H9 (cell line): Measurements from ENCODE around the gene MISP. TPM values are rescaled to one million over a fixed set of nuclear protein-coding genes. Genes with fewer than 3 reads are reported as not detected.

Source experiments
- DNase-seq: peaks from one replicate; pipeline ENCODE4 v3.0.0-alpha.2; 2017
- H2AFZ ChIP-seq: one replicate; pipeline ENCODE4 v1.6.1; 2013; ENCODE audit warnings: mild to moderate bottlenecking, low read length, control low read depth, moderate library complexity
- H2AK5ac ChIP-seq: 2 replicates; pipeline ENCODE4 v1.6.1; 2013; ENCODE audit warnings: low read length, control low read depth, mixed read lengths; ENCODE audit not compliant: insufficient read length
- H2BK120ac ChIP-seq: one replicate; pipeline ENCODE4 v1.6.1; 2013; ENCODE audit warnings: low read depth, mild to moderate bottlenecking, low read length, control low read depth, inconsistent platforms; ENCODE audit not compliant: poor library complexity, severe bottlenecking
- H2BK12ac ChIP-seq: 2 replicates; pipeline ENCODE4 v1.6.1; 2013; ENCODE audit warnings: low read length, control low read depth, mixed read lengths, low read depth; ENCODE audit not compliant: insufficient read length
- H2BK15ac ChIP-seq: 2 replicates; pipeline ENCODE4 v1.6.1; 2013; ENCODE audit warnings: low read depth, low read length, control low read depth
- H2BK20ac ChIP-seq: one replicate; pipeline ENCODE4 v1.6.1; 2013; ENCODE audit warnings: low read depth, mild to moderate bottlenecking, low read length, control low read depth, inconsistent platforms; ENCODE audit not compliant: poor library complexity, severe bottlenecking
- H2BK5ac ChIP-seq: 2 replicates; pipeline ENCODE4 v1.6.1; 2013; ENCODE audit warnings: low read length, control low read depth, mixed read lengths; ENCODE audit not compliant: insufficient read length
- H3K14ac ChIP-seq: 2 replicates; pipeline ENCODE4 v1.6.1; 2013; ENCODE audit warnings: low read length, control low read depth; ENCODE audit not compliant: insufficient read depth
- H3K18ac ChIP-seq: 2 replicates; pipeline ENCODE4 v1.6.1; 2013; ENCODE audit warnings: low read depth, mild to moderate bottlenecking, mixed read lengths, low read length, control low read depth; ENCODE audit not compliant: insufficient read length
- H3K23ac ChIP-seq: 2 replicates; pipeline ENCODE4 v1.6.1; 2013; ENCODE audit warnings: low read length, control low read depth, mixed read lengths, low read depth; ENCODE audit not compliant: insufficient read length
- H3K23me2 ChIP-seq: 2 replicates; pipeline ENCODE4 v1.6.1; 2013; ENCODE audit warnings: low read depth, mild to moderate bottlenecking, mixed read lengths, low read length, control low read depth; ENCODE audit not compliant: insufficient read length, poor library complexity, severe bottlenecking
- H3K27ac ChIP-seq: 2 replicates; pipeline ENCODE4 v1.5.1; 2013; ENCODE audit warnings: low read length, control low read depth, mixed read lengths, low read depth; ENCODE audit not compliant: insufficient read length
- H3K27me3 ChIP-seq: 2 replicates; pipeline ENCODE4 v1.6.1; 2013; ENCODE audit warnings: low read length, control low read depth, inconsistent platforms; ENCODE audit not compliant: insufficient read depth
- H3K4ac ChIP-seq: 2 replicates; pipeline ENCODE4 v1.6.1; 2013; ENCODE audit warnings: low read depth, mild to moderate bottlenecking, control low read depth, inconsistent platforms, low read length, moderate library complexity
- H3K4me1 ChIP-seq: 2 replicates; pipeline ENCODE4 v1.6.1; 2013; ENCODE audit warnings: low read length, control low read depth, inconsistent platforms; ENCODE audit not compliant: insufficient read depth
- H3K4me2 ChIP-seq: 2 replicates; pipeline ENCODE4 v1.6.1; 2013; ENCODE audit warnings: low read length, control low read depth, mixed read lengths; ENCODE audit not compliant: insufficient read length, insufficient read depth
- H3K56ac ChIP-seq: 2 replicates; pipeline ENCODE4 v1.6.1; 2013; ENCODE audit warnings: low read depth, mild to moderate bottlenecking, mixed read lengths, low read length, control low read depth; ENCODE audit not compliant: insufficient read length
- H3K79me1 ChIP-seq: 2 replicates; pipeline ENCODE4 v1.6.1; 2013; ENCODE audit warnings: low read depth, mild to moderate bottlenecking, moderate library complexity, low read length, control low read depth, inconsistent platforms; ENCODE audit not compliant: insufficient read depth, poor library complexity, severe bottlenecking
- H3K79me2 ChIP-seq: 2 replicates; pipeline ENCODE4 v1.6.1; 2013; ENCODE audit warnings: low read length, control low read depth, inconsistent platforms; ENCODE audit not compliant: insufficient read depth
- H3K9ac ChIP-seq: 2 replicates; pipeline ENCODE4 v1.6.1; 2013; ENCODE audit warnings: low read length, control low read depth, mixed read lengths; ENCODE audit not compliant: insufficient read length; ENCODE audit errors: extremely low read depth
- H3K9me3 ChIP-seq: one replicate; pipeline ENCODE4 v1.6.1; 2013; ENCODE audit warnings: low read depth, low read length, inconsistent platforms; ENCODE audit not compliant: control insufficient read depth
- H3T11ph ChIP-seq: one replicate; pipeline ENCODE4 v1.6.1; 2013; ENCODE audit warnings: mild to moderate bottlenecking, low read length, control low read depth, inconsistent platforms
- H4K20me1 ChIP-seq: one replicate; pipeline ENCODE4 v1.6.1; 2013; ENCODE audit not compliant: control insufficient read depth, insufficient read length, insufficient read depth
- H4K5ac ChIP-seq: 2 replicates; pipeline ENCODE4 v1.6.1; 2013; ENCODE audit warnings: low read depth, mild to moderate bottlenecking, mixed read lengths, low read length, control low read depth; ENCODE audit not compliant: insufficient read length
- H4K8ac ChIP-seq: replicated peaks from 2 replicates; pipeline ENCODE4 v1.6.1; 2013; ENCODE audit warnings: low read length, control low read depth, mixed read lengths, low read depth; ENCODE audit not compliant: insufficient read length
- H4K91ac ChIP-seq: 2 replicates; pipeline ENCODE4 v1.6.1; 2013; ENCODE audit warnings: low read depth, mild to moderate bottlenecking, moderate library complexity, mixed read lengths, low read length, control low read depth; ENCODE audit not compliant: insufficient read length
- H3K27ac Mint-ChIP-seq, 3 experiments: 2 replicates in 2 of 3; 3 replicates in 1 of 3; pipeline ENCODE4 v1.8.0; 2020 to 2021; ENCODE audit warnings: mixed read lengths in 3 of 3, mild to moderate bottlenecking in 1 of 3, moderate library complexity in 1 of 3
- H3K27me3 Mint-ChIP-seq: 2 replicates; pipeline ENCODE4 v1.8.0; 2021; ENCODE audit warnings: low read depth, mild to moderate bottlenecking, moderate library complexity, mixed read lengths
- H3K36me3 Mint-ChIP-seq, 3 experiments: 2 replicates in 2 of 3; 3 replicates in 1 of 3; pipeline ENCODE4 v1.8.0; 2020 to 2021; ENCODE audit warnings: low read depth in 3 of 3, mixed read lengths in 3 of 3; ENCODE audit not compliant: insufficient read depth in 1 of 3
- H3K4me1 Mint-ChIP-seq, 2 experiments: 2 replicates each; pipeline ENCODE4 v1.8.0; 2020; ENCODE audit warnings: mixed read lengths in 2 of 2
- H3K4me3 Mint-ChIP-seq, 2 experiments: 2 replicates in 1 of 2; 3 replicates in 1 of 2; pipeline ENCODE4 v1.8.0; 2020 to 2021; ENCODE audit warnings: mild to moderate bottlenecking in 2 of 2, mixed read lengths in 2 of 2, moderate library complexity in 1 of 2
- H3K9me3 Mint-ChIP-seq, 2 experiments: 2 replicates in 1 of 2; 3 replicates in 1 of 2; pipeline ENCODE4 v1.8.0; 2020; ENCODE audit warnings: mild to moderate bottlenecking in 2 of 2, mixed read lengths in 2 of 2, moderate library complexity in 1 of 2
- CTCF ChIP-seq: fragments of 200-600 bp; sonication (generic); conservative IDR thresholded peaks from 3 replicates; pipeline ENCODE4 v1.8.0; 2021; ENCODE audit warnings: antibody characterized with exemption, mild to moderate bottlenecking
- WGBS: extraction: QIAGEN DNeasy Blood & Tissue Kit; methylation state at CpG from one replicate; pipeline ENCODE4 v1.1.7; 2013; ENCODE audit warnings: missing lambda C conversion rate, low lambda C conversion rate, mixed read lengths; ENCODE audit not compliant: insufficient read length; ENCODE audit errors: extremely low coverage; 5-methylcytosine and 5-hydroxymethylcytosine counted together
- total RNA-seq: library from RNA; stranded (reverse); gene quantifications from 2 replicates; pipeline ENCODE4 v1.2.1, GENCODE V29; 2021

Gene MISP
- total RNA-seq, 1 experiment from 2014 or later, result 0.44 TPM

GRCh38 chr19:793806-794205 is 42.9 kb downstream of the MISP start:
- H3K9ac ChIP-seq, result no peak overlapping the region
- H3K23ac ChIP-seq, result no peak overlapping the region
- Mint-ChIP-seq H3K36me3 (peaks cover 3 to 5% (median 5%) of the 10 kb centered on the region in 3 experiments; a peak in 5 of 7 replicates), H3K9me3 (no peaks in the 10 kb centered on the region; a peak in 1 of 5 replicates), H3K4me3 (no peak overlapping the region), H3K27ac (no peak overlapping the region; a peak in 1 of 7 replicates), H3K27me3 (no peaks in the 10 kb centered on the region), H3K4me1 (peaks cover 23 to 31% of the 10 kb centered on the region in 2 experiments)
- no peaks in the 10 kb centered on the region for H4K20me1 ChIP-seq
- no peak overlapping the region for H2BK15ac ChIP-seq
- peaks cover 3% of the 10 kb centered on the region for H3K23me2 ChIP-seq
- no peak overlapping the region for H2AK5ac ChIP-seq
- H2BK12ac ChIP-seq, result no peak overlapping the region
- H3K27me3 ChIP-seq, result no peaks in the 10 kb centered on the region
- DNase-seq, result peak; percentile 30
- H2BK120ac ChIP-seq, result no peak overlapping the region
- H3K4me2 ChIP-seq, result no peak overlapping the region
- H2BK20ac ChIP-seq, result no peak overlapping the region
- H4K5ac ChIP-seq, result no peak overlapping the region
- no peak overlapping the region for H3K18ac ChIP-seq
- H3K79me2 ChIP-seq, result peaks cover 7% of the 10 kb centered on the region
- no peak overlapping the region for H3K56ac ChIP-seq
- H3K79me1 ChIP-seq, result no peaks in the 10 kb centered on the region
- H3K4me1 ChIP-seq, result no peaks in the 10 kb centered on the region; the same call in 1 of the 2 replicates
- no peak for TF ChIP-seq CTCF
- H3K9me3 ChIP-seq, result no peaks in the 10 kb centered on the region
- H4K8ac ChIP-seq, result no peak overlapping the region
- H3K14ac ChIP-seq, result no peak overlapping the region
- no CpG with 5 or more reads among the region's 12 CpGs for WGBS
- no peak overlapping the region for H4K91ac ChIP-seq
- H2BK5ac ChIP-seq, result no peak overlapping the region
- no peak overlapping the region for H2AFZ ChIP-seq
- H3K27ac ChIP-seq, result no peak overlapping the region
- no peak overlapping the region for H3T11ph ChIP-seq
- no peak overlapping the region for H3K4ac ChIP-seq
